Measurements from ENCODE around the gene SNX1.

Gene SNX1

DNA sequence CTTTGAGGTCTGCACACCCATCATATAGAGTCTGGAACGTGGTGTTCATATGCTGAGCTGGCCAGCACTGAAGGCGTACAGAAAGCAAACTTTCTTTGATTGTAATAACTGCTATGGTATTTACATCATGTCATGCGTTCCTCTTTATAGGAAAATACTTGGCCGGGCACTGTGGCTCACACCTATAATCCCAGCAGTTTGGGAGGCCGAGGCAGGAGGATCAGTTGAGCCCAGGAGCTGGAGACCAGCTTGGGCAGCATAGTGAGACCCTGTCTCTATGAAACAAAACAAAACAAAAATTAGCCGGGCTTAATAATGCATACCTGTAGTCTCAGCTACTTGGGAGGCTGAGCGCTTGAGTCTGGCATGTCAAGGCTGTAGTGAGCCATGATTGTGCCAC is 52.4 kb downstream of the SNX1 start:
- no peak for DNase-seq

DNA sequence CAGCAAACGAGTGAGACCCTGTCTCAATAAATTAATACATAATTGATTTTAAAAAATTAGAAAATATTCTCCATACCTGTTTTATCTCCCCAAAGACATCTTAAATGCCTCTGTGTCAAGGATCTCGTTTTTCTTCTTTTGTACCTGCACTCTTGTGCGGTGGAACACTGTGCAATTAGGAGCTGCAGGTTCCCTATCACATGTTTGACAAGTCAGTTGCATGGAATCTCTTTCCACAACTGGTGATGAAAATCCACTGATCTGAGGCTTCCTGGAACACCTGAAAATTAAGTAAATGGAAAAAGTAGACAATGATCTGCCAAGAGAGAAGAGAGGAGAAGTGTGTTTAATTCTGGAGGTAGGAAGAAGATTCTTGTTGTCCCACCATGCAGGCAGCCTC is 52.8 kb downstream of the SNX1 start:
- DNase-seq, result no peak

GRCh38 chr15:64149424-64149823 is 53.6 kb downstream of the SNX1 start:
- no peak for DNase-seq

- no peak for DNase-seq
These were observed 54.3 kb downstream of the SNX1 start for GRCh38 chr15:64149893-64150578.

DNA sequence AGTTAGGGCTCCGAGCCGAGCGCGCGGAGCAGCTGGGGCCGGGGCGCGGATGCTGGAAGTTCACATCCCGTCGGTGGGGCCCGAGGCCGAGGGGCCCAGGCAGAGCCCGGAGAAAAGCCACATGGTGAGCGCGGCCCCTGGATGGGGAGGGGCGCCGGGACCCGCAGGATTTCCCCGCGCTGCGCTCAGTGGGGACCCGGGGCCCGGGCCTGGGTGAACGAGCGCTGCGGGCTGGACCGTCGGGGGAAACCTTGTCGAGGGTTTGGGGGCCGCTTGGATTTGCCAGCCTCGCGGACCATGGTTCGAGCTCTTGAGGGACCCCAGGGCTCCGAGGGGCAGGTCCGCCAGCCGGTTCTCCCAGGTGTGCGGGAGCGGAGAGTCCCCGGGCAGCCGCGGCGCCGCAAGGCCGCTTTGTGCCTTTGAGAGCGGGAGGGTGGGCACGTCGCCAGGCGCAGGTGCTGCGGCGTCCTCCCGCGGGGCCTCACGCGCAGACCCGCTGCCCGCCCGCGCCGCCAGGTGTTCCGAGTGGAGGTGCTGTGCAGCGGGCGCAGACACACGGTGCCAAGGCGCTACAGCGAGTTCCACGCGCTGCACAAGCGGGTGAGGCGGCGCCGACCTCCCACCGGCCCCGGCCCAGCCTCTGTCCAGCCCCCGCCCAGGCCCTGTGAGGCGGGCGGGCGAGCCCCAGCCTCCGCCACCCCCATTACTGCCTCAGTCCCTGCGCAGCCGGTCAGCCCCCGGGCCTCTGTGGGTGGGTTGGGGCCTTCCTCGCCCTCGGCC is 56.1 kb downstream of the SNX1 start, which contains the start of gene SNX22:
Gene SNX22 (plus strand): TSS at position 5 of the 780 bp plus-strand sequence. CDS start 45 bp downstream, at position 50.
- DNase-seq, result peak; percentile 1

- DNase-seq, result no peak
These were observed 57.0 kb downstream of the SNX1 start for GRCh38 chr15:64152507-64153387.

GRCh38 chr15:64153480-64154367 is 57.9 kb downstream of the SNX1 start:
- DNase-seq, result peak; percentile 36

- DNase-seq, result no peak
These were observed 60.2 kb downstream of the SNX1 start for GRCh38 chr15:64155802-64156651.

DNA sequence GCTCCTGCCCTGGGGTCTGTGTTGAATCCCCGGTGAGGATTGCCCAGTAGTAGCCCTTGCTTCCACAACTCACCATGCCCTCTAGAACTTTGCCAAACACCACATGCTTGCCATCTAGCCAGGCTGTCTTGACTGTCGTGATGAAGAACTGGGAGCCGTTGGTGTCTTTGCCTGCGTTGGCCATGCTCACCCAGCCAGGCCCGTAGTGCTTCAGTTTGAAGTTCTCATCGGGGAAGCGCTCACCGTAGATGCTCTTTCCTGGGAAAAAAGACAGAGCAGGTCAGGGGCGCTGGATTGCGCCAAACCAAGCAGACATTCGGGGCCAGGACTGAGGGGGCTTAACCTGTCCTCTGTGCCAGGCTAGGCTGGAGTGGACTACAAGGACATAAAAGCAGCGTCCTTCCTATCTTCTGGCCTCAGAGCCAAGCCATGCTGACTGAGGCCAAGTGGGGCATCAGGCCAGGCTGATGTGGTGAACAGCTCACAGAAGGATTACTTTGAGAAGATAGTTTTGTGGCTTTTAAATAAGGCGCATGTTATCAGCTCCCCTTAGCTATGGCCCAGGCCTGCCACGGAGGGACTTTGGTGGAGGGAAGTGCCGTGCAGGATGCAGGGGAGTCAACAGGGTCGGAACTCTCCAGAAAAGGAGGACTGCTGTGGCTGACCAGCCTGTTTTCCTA is 61.0 kb downstream of the SNX1 start:
- no peak for DNase-seq

GRCh38 chr15:64157599-64158125 is 61.9 kb downstream of the SNX1 start:
- no peak for DNase-seq

- DNase-seq, result no peak
These were observed 62.8 kb downstream of the SNX1 start for GRCh38 chr15:64158363-64159134.

DNA sequence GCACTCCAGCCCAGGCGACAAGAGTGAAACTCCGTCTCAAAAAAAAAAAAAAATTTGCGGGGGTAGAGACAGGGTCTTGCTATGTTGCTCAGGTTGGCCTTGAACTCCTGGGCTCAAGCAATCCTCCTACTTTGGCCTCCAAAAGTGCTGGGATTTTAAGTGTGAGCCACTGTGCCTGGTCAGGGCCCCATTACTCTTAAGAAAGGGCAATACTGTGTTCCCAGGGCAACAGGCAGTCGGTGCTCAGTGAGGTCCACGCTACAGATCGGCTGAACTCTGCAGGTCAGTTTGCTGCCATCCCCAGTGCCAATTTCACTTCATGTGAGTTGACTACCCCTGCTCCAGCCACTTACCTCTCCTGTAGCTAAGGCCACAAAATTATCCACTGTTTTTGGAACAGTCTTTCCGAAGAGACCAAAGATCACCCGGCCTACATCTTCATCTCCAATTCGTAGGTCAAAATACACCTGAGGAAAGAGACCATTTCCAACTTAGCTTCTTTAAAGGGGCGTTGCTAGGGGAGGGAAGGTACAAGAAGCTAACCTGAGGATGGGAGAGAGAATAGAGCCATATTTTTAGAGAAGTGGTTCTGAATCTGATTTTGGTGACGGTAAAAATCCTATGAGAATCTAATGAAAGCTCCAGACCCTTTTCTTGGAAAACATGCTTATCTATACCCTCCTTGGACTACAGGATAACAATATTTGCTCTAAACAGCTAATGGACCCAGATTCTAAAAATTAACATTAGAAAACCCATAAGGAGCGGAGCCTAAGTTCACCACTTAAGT is 66.1 kb downstream of the SNX1 start:
- no peak for DNase-seq

GRCh38 chr15:64162478-64162868 is 66.7 kb downstream of the SNX1 start:
- DNase-seq, result no peak

DNA sequence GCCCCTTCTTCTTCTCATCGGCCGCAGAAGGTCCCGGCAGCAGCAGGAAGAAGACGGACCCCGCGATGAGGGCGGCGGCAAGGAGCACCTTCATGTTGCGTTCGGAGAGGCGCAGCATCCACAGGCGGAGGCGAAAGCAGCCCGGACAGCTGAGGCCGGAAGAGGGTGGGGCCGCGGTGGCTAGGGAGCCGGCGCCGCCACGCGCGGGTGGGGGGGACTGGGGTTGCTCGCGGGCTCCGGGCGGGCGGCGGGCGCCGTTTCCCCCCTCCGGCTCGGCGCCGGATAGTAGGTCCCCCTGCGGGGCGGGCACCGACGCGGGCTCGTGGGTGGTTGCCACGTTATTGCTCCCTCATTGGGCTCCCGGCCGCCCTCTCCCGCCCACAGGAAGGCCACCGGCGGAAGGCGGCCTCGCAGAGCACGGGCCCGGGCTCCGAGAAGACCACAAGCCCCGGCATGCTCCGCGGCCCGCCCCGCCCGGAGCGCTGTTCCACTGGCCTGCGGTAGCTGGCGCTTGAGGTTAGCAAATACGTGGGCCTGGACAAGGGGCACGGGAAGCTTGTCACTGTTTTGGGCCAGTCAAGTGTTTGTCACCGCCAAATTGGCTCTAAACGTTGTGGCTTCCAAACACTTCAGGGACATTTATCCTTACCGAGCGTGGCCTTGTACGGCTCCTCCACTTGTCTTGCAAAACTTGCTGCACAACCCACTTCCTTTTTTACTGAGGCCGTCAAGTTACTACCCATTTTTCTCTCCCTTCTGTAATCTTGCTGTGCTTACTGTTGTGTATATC is 67.3 kb downstream of the SNX1 start, which contains the start of gene PPIB:
Gene PPIB (minus strand): TSS at position 154 of the 790 bp plus-strand sequence. CDS start 36 bp downstream, at position 118.
- DNase-seq, result peak; percentile 86

DNA sequence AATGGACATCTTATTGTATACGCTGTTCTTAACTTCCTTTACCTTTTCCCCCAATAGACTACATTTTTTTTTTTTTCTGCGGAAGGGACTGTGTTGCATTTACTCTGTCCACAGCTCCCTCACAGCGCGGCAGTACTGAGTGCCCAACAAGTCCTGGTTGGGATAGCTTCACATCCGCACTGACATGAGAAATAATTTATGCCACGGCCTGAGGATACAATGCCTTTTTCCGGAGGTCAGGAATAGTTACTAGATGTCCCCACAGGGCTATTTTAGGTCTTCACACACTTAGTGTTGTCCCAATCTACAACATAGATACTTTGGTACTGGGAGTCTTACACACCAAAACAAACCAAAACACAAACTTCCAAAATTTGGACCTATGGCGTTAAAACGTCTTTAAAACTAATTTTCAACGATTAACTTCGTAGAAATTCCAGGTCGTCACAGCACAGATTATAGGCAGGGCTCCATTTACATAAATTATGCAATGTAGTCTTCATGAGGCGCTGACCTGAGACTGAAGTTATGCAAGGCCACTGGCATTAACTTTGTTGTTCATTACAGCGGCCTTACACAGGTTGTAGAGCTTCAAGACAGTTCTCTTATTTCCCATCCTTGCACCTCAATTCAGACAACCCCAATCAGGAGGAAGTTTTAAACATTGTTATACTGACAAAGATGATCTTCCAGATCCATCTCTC is 68.0 kb downstream of the SNX1 start:
- no peak for DNase-seq

- DNase-seq, result no peak
These were observed 68.7 kb downstream of the SNX1 start for GRCh38 chr15:64164436-64164835.

Measured in DMS79 (cell line).